ENCODE data around the gene ATP13A1.
A peak's percentile ranks its signal among the peaks of the same experiment; 100 is the strongest.

ATP13A1 gene

DNA sequence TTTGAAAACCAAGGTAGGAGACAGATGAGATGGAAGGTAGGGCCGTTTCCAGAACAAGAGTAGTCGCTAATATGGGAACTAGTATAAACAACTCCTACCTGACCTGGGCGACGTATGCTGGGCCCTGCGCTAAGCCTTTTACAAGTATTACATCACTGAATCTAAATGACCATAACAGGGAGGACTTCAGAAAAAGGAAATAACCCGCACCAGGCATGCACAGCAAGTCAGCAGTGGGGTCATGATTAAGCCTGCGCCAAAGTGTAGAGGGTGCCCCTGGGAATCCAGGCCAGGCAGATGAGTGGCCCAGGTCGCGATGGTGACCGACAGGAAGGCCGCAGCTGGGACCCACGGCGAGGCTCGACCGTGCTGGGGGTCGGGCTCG is 613 bp downstream of the ATP13A1 start:
- DNase-seq (ENCODE audit: low spot score) = no peak

DNA sequence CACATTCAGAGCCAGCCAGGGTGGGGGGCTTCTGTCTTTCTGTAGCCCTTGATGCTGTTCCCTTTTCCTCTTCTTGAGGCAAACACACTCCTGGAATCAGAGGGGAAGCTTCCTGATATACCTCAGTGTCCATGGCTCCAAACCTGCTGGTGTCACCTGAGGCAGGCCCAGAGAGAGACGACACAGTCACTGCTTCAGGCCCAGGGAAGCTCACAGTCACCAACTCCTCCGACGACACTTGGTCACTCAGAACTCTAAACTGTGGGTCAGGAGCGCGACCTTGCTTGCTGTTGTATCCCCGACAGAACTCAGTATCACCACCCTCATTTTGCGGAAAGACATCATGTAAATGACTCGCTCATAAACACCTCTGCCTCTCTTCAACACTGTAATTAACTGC is 1.1 kb downstream of the ATP13A1 start:
- DNase-seq (ENCODE audit: low spot score) = no peak

DNA sequence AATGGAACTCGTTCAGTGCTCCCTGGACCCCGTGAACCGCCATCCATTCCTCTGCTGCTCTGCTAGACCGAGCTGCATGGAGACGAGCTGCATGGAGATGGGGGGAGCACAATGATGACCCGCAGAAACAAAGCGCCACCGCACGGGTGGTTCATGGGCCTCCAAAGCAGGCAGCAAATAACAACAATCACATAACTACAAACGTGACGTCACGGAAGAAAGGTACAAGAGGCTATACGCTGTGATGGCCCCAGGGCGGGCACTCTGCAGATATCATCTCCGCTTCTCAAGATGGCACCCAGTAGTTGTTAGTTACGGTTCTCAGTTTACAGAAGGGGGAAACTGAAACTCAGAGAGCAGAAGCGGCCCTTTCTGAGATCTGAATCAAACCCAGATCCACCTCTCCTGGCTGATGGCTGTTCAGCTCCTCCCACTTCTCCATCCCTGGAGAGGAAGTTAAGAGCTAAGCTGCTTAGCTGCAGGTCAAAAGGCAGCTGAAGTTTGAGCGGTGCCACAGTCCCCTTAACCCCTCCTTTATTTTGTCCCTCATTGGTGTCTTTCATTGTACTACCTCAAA is 1.7 kb downstream of the ATP13A1 start:
- DNase-seq (ENCODE audit: low spot score) = no peak

DNA sequence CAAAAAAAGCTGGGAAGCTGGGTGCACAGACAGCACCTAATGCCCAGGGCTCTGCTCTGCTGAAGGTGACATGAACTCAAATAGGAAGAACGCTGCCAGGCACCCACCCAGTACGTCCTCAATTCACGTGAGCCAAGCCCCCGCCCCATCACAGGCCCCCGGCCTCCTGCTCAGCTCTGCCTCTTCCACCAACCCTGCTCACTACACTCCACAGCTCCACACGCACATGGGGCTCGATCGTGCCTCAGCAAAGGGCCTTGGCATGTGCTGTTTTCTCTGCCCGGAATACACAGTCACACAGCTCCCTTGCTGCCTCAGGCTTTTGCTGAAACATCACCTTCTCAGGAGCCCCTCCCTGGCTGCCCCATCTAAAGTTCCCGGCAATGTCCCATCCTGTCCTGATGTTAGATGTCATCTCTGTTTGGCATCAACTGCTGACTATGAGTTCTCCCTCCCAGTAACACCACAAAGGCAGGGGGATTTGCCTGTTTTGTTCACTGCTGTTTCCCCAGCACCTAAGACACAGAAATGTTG is 2.3 kb downstream of the ATP13A1 start:
- DNase-seq (ENCODE audit: low spot score) = no peak

DNA sequence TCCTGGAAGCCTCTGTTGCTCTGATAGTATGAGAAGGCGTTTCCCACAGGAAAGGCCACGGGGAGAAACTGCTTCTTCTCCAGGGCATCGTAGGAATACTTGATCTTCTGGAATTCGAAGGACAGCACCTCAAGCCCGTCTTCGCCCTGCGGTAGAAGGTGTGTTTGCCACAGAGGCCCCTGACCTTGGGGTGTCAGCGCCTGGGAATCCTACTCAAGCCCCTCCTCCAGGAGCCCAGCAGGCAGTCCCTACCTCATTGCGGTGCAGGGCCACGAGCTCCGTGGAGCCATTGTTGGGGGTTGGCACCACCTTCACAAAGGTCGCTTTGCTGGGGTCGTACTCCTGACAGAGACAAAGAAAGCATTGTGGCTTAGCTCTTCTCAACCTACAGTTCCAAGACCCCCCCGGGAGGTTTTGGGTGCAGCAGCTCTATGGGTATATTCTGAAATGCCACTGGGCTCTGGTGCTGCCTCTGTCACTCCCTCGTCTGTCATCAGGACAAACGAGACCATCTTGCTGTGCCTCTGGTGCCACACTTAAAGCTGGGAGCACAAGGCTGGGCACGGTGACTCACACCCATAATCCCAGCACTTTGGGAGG is 3.7 kb downstream of the ATP13A1 start:
- no peak for DNase-seq (ENCODE audit: low spot score)

DNA sequence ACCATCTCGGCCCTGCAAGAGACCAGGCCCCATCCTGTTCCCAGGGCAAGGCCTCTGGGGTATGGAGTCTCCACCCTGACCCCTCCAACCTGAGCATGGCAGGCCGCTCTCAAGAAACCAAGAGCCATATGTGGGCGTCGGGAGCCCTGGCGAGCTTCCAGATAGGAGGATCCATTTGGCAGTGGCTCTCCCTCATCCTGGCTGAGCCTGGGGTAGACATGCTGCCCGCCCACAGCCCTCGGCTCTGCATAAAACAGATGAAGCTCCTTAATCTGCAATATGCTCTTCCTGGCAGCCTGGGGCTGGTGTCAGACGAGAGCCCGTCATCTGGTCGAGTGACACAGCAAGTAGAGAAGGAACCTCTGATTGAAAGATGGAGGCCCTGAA is 6.1 kb downstream of the ATP13A1 start:
- no peak for DNase-seq (ENCODE audit: low spot score)

DNA sequence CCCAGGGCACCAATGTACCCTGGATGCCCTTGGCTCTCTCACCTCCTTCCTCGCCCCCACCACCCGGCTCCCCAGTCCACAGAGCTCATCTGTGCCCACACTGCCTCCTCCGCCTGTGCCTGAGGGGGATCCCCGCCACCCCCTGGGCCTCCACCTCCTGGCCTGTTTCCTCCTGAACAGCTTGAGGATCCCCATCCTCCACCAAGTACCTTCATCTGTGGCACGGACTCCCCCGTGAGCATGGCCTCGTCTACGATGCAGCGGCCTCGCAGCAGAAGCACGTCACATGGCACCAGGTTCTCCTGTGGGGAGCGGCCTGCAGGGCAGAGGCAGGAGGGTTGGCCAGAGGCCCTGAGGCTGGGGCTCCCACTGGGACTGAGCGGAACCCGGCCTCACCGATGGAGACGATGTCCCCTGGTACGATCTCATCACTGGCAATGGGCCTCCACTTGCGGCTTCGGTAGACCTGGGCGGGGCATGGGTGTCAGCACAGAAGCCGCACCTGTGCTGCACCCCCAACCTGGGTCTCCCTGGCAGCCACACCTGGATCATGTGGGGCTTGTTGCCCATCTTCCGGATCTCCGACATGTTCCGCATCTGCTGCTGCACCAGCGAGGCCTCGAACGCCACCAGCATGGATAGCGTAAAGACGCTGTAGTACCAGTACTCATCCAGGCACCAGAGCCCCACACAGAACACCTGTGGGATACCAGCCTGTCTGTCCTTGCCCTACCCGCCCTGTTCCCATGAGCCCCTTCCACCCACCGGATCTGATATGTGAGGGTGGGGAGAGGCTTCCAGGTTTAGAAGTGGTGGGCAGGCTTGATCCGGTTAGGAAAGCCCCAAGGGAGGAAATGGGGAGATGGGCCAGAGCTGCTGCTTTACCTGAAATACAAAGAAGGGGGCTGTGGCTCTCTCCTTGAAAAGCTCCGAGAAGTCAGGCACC is 6.8 kb downstream of the ATP13A1 start:
- no peak for DNase-seq (ENCODE audit: low spot score)

DNA sequence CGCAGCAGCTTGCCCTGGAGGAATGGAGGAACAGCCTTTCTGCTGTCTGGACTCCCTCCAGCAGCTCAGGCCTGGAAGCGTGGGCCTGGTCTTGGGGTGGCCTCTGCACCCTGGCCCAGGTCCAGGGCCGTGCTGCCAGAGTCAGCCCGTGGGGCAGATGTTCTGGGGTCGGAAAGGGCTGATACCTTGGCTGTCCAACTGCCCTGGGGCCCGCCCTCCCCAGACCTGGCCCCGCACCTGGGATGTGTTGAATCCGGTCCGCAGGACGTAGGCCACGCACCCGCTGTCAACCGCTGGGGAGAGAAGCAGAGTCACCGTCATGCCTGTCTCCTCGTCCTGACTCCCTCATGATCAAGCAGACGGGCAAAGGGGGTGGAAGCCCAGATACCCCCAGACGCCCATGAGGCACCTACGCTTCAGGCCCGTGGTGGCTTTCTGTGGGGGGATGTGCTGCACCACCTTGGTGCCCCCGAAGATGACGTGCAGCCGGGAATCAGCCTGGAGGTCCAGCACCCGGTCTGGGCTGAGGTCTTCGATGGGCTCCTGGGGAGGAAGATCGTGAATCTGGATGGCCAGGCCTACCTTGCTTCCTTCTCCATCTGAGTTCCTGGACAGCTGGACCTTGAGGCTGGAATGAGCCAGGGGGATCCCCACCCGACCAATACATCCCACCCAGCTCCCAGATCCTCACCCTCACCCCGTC is 7.7 kb downstream of the ATP13A1 start:
- no peak for DNase-seq (ENCODE audit: low spot score)

DNA sequence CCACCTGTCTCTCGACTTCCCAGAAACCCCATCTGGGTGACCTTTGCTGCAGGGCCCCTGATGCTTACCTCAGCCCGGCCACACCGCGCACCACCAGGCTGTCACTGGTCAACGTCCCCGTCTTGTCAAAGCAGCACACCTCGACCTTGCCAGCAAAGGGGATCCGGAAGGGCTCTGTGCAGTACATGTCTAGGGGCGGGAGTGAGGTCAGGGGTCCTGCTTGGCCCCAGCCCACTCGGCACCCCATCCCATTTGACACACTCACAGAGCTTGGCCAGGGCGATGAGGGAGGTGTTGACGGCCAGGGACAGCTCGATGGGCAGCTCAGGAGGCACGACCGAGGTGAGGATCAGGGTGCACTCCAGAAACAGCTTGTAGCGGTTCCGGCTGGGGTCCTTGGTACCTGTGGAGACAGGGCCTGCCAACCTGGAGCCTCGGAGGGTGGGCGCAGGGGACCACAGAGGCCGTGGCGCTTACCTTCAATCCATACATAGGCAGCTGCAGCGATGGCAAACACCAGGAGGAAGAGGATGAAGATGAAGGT is 8.4 kb downstream of the ATP13A1 start:
- no peak for DNase-seq (ENCODE audit: low spot score)

DNA sequence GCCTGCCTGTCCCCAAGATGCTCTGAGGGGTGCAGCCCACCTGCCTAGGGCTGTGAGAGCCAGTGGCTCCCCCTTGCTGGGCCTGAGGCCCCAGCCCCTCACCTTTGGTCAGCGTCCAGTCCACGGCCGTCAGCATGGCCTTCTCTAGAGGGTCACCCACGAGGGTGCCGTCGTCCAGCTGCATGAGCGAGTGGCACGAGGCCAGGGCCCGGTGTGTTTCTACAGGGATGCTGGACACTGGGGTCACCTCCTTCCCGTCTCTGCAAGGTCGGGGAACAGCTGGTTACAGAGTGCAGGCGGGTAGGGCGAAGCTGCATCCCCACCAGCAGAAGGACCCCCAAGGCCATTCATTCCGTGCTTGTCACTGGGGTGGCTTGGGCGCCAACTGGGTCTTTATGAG is 9.0 kb downstream of the ATP13A1 start:
- DNase-seq (ENCODE audit: low spot score) = no peak

DNA sequence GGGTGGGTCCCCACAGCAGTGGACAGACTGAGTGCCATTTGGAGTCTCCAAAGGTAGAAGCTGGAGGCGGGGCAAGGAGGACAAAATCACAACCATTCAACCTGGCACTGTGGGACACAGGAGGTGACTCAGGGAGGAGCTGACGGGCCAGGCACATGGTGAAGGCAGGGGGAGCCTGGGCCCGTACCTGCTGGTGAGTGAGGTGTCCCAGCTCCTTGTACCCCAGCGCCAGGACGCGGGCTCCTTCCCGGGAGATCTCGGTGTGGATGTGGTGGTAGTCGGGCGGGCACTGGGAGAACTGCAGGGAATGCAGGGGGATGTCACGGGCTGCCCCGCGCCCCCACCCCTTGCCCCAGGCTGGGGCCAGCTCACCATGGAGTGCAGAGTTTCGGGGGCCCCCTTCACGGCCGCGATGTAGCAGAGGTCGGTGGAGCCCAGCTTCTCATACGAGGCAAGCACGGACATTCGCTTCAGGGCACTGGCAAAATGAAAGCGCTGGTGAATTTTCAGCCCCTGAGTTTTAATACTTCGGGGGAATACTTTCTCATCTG is 9.8 kb downstream of the ATP13A1 start:
- DNase-seq (ENCODE audit: low spot score) = no peak

DNA sequence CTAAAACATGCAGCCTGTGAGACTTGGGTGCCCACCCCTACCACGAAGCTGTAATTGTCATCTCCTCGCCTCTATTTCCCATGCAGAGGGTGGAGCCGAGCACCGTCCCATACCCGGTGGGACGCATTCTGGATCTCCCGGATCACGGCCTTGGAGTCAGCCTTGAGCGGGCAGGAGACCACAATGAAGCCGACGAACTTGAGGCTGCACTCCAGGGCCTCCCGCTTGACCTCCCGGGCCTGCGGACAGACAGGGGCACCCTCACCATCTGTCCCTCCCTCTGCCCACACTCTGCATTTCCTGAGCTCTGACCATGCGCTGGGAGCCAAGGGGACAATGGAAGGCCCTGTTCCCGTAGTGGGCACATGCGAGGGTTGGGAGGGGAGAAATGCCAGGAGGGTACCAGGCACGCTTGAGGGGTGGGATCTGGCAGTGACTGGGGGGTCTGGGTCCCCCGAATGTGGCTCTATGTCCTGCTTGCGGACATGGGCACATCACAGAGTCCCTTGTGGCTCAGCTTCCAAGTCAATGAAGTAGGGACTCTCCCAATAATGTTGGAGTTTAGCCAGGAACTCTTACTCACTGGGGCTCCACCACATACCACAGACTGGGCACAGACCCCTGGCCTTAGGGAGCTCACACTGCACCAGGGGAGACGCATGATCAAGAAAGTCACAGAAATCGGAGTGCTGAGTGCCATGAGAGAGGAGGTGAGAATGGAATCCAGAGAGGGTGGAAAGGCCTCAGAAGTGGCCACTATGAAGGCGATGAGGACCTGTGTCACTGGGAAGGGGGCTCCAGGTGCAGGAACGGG is 10.8 kb downstream of the ATP13A1 start:
- DNase-seq (ENCODE audit: low spot score) = peak; percentile 8

DNA sequence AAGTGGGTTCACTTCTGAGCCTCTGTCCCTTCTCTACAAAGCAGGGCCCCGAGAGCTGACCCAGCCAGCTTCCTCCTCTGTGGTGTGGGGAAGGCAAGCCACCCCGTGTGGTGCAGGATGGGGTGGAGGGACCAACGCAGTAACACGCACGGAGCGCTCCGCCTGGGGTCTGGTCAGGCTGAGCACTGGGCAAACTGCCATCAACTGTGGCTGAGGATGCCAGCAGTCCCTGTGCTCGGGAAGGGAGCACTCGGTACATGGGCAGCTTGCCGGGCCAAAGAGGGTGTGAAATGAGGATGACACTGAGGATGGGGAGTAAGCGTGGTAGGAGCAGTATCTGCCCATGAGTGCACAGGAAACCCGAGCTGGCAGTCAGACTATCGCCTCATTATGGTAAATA is 12.4 kb downstream of the ATP13A1 start:
- DNase-seq (ENCODE audit: low spot score) = peak; percentile 7

DNA sequence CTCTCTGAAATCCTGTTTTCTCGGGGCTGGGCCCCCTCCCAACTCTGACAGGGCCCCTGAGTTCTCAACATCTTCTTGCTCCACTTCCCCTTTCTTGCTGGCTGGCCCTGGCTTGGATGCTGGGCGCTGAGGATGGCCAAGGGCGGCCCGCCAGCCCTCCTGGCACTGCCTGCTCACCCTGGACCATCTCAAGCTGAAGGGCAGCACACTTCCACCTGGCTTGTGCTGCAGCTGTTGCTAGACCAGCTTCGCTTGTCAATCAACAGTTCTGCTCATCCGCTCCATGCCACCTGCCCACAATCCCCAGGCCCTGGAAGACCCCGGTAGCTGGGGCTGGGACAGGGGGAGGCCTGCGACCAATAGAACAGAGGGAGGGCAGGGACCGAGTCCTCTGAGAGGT is 13.1 kb downstream of the ATP13A1 start:
- DNase-seq (ENCODE audit: low spot score) = peak; percentile 5

DNA sequence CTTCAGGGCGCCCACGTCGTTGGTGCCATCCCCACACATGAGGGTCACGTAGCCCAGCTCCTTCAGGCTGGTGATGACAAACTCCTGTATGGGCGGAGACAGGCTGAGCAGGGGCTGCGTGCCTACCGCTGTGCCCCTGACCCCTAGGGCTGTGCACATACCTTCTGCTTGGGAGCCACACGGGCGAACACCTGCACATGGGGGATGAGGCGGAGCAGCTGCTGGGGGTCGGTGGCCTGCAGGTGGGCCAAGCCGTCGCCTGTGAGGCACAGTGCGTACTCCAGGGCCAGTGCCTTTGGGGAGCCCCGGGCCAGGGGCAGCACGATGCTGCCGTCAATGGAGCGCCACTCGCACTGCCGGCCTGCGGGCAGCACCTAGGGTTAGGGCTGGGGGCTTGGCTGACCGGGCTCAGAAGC is 13.9 kb downstream of the ATP13A1 start:
- DNase-seq (ENCODE audit: low spot score) = peak; percentile 9

DNA sequence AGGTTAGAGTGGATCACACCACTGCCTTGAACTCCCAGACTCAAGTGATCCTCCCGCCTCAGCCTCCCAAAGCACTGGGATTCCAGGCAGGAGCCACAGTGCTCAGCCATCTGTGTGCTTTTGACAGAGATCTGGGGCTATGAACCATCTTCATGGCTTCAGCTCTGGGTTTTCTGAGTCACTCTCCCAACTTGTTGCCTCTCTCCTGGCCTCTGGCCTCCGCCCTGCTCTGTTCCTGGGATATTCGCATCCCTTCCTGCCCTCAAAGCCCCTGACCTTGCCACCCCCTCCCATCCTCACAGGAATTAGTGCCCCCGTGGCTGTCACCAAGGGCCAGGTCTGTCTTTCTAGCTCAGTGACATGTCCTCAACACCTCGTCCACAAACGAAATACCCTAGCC is 14.3 kb downstream of the ATP13A1 start:
- DNase-seq (ENCODE audit: low spot score) = no peak

DNA sequence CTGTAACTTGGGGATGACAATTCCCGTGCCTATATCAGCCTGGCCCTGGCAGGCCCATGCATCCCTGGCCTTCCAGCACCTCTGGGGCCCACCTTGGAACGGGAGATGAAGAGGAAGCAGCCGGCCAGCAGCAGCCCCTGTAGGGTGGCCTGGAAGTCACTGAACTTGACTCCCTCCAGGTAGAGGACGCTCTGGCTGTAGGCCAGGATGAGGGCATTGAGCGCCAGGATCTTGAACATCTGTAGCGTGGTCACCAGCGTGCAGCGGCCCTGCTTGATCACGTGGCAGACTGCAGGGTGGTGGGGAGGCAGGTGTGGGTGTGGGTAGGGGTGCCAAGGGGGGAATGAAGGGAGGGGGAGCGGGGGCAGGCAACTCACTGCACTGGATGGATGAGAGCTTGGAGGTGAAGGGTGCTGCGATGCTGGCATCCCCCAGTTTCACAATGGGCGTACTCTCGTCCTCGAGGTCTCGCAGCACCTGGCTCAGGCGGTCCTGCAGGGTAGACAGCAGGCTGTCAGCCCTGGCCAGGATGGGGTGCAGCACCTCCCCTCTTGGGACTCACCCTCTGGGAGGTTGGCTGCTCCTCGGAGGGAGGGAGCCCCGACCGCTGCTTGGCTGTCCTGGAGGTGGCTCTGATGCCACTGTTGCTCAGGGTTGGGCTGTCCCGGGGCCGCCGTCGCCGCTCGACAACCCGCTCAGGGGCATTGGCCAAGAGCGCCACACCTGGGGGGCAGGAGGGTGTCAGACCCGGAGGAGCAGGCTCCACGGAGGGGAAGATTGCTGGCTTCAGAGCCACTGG is 16.2 kb downstream of the ATP13A1 start:
- DNase-seq (ENCODE audit: low spot score) = no peak

DNA sequence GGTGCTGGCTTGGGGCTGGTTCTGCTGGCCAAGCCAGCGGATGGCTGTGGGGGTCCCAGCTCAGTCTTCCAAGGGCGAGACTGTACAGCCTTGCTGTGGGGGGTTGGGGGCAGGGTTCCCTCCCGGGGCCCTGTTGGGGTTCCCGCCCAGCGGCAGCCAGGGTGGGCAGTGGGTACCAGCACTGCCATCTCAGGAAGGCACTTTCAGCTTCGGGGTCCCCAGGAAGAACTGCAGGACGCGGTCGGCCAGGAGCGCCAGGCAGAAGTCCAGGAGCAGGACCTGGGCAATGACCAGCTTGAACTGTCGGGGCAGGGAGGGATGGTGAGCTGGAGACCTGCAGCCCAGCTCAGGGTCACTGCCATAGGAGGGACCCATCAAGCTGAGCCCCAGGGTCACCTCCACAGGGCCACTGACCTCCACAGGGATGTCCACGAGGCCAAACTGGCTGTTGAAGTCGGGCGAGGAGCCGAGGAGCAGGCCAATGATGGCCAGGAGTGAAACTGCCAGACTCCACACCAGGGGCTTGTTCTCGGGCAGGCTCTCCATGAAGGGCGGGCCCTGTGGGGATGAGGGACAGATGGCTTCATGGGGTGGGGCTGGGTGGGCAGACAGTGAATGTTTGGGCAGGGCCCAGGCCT is 18.1 kb downstream of the ATP13A1 start:
- no peak for DNase-seq (ENCODE audit: low spot score)

DNA sequence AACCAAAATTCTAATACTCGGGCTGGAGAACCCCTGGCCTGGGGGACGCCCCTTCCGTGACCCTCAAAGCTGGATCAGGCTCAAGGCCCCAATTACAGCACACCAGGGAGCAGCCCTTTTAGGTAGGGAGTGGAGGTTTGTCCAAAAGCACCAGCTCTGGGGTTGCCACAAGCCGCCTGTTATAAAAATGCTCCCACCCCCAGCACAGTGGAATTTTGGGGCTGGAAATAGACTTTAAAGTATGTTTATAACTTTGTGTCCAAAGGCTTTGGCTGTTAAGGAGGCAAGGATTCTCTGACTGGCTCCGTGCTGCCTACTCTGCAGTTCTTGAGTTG is 19.5 kb downstream of the ATP13A1 start:
- DNase-seq (ENCODE audit: low spot score) = no peak
